Measurements from ENCODE around the gene ABCF2.

ABCF2 gene

GRCh38 chr7:151252961-151253711 lies 26.1 kb upstream of the ABCF2 start:
- no peak for DNase-seq (ENCODE audit: low spot score)

DNA sequence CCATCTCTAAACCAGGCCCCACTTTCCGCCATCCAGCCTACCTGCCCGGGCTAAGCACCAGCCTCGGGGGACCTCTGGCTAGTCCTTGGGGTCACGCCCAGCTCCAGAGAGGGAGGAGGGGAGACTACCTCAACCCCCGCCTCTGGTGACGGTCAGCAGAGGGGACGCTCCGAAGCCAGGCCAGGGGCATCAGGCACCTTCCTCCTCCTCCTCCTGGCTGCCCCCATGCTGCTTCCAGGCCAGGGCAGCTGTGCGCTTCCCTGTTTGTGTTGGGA lies 25.5 kb upstream of the ABCF2 start:
- DNase-seq (ENCODE audit: low spot score) = no peak

GRCh38 chr7:151251689-151252560 lies 24.9 kb upstream of the ABCF2 start:
- DNase-seq (ENCODE audit: low spot score) = no peak

DNA sequence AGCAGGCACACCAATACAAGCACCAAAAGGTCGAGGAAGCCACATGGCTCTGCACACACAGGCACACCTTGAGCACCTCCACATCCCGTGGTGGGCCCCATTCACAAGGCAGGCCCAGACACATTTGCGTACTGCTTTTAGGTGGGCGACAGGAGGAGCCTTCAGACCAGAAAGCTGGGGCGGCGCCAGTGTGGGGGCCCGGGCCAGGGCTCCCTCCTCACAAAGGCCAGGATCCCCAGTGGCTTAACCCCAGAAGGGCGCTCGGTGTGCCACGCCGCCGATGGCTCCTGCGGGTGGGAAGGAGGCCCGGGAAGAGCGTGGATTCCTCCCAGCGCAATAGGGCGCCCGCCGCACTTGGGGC lies 24.3 kb upstream of the ABCF2 start:
- no peak for DNase-seq (ENCODE audit: low spot score)

- DNase-seq (ENCODE audit: low spot score) = no peak
These were observed 23.5 kb upstream of the ABCF2 start for GRCh38 chr7:151250181-151251132.

GRCh38 chr7:151249732-151250072 lies 22.7 kb upstream of the ABCF2 start:
- no peak for DNase-seq (ENCODE audit: low spot score)

GRCh38 chr7:151249034-151249731 lies 22.2 kb upstream of the ABCF2 start:
- DNase-seq (ENCODE audit: low spot score) = no peak

- DNase-seq (ENCODE audit: low spot score) = no peak
These were observed 21.5 kb upstream of the ABCF2 start, which contains the start of gene SMARCD3 for GRCh38 chr7:151248346-151249033. Gene SMARCD3 (minus strand): TSS chr7:151248694. CDS start chr7:151248562, 132 bp downstream.

GRCh38 chr7:151247611-151248345 lies 20.8 kb upstream of the ABCF2 start:
- DNase-seq (ENCODE audit: low spot score) = no peak

GRCh38 chr7:151246851-151247580 lies 20.0 kb upstream of the ABCF2 start:
- DNase-seq (ENCODE audit: low spot score) = no peak

- no peak for DNase-seq (ENCODE audit: low spot score)
These were observed 19.3 kb upstream of the ABCF2 start for GRCh38 chr7:151246102-151246850.

DNA sequence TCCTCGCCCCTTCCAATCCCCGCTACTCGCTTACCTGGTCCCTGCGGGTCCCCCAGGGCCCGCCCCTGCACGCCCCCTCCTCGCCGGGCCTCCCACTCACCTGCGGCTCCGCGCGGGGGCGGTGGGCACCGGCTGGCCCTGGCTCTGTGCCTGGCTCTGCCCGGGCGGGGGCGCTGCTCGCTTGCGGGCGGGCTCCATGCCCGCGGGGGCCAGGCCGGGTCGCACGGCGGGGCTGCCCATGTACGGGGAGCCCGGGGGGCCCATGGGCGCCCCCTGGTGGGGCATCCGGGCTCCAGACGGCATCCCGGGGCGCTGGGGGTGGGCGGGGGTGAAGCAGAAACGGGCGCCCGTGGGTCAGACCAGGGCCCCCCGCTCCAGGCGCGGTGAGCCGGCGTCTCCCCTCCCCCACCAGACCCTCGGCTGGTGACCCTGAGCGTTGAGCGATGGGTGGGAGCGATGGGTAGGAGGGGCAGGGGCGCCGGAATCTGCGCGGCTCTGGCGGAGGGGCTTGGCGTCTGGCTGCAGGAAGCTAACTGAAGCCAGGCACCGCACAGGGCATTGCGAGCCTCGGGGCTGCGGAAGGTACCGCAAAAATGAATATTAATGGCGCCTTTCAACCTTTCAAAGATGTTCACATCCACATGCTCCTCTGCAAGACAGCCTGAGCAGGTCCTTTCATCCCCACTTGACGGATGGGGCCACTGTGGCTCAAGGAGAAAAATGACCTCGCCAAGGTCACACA lies 18.5 kb upstream of the ABCF2 start:
- DNase-seq (ENCODE audit: low spot score) = peak; percentile 92

GRCh38 chr7:151244841-151245346 lies 17.9 kb upstream of the ABCF2 start:
- DNase-seq (ENCODE audit: low spot score) = no peak

DNA sequence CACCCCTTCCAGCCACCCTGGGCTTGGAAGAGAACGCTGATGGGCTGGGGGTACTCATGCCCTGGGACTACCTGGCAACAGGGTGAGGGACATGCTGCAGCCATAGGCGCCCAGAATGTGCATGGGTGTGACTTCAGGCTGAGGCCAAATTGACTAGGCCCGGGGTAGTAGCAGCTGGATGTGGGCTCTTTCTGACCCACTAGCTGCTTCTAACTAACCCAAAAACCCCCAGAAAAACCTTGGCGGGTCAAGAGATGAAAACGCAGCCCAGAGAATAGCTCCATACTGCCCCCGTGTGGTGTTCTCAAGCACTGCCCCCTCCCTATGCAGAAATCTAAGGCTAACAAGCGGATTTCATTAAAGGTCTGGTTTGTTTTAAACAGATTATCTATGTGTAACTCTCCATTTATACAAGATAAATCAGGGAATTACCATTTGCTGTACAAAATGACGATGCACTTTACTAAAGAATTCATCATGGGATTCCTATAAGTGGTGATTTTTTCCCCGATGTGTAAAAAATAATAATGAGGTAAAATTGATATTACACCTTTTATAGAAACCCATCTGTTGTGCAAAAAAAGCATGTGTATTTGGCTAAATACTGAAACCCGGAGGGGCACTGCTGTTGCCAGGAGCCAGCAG lies 17.3 kb upstream of the ABCF2 start:
- DNase-seq (ENCODE audit: low spot score) = peak; percentile 74

GRCh38 chr7:151243408-151244195 lies 16.6 kb upstream of the ABCF2 start:
- peak; percentile 73 for DNase-seq (ENCODE audit: low spot score)

GRCh38 chr7:151243045-151243349 lies 16.0 kb upstream of the ABCF2 start:
- no peak for DNase-seq (ENCODE audit: low spot score)
